Measurements from ENCODE around the gene RANGRF.

The RANGRF gene

DNA sequence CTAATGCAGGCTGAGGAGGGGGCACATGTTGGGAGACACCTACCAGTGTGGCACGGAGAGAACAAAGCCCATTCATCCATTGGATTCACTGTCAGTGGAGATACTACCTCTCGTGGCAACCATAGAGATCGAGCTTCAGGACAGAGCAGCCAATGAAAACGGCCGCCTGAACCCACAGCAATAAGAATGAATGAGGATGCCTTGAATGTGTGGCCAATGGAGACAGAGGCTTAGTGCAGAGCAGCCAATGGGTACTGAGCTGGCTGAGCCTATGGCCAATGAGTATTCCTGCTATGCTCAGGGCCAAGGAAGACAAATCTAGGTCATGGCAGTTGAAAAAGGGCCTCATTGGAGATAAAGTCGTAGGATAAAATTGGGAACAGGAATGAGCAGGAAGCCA is 32.5 kb downstream of the RANGRF start:
- no peak overlapping the region for H3K4me3 ChIP-seq (ENCODE audit: low read length)
- peaks cover 22% of the 10 kb centered on the region for H3K27me3 ChIP-seq (ENCODE audit: control insufficient read depth, insufficient read depth, low read length)
- H3K4me1 ChIP-seq (ENCODE audit: control insufficient read depth, low read depth, low read length): no peaks in the 10 kb centered on the region
- H3K9me3 ChIP-seq (ENCODE audit: control insufficient read depth, low read depth, low read length): no peaks in the 10 kb centered on the region
- H3K36me3 ChIP-seq (ENCODE audit: control insufficient read depth, low read depth, low read length): no peaks in the 10 kb centered on the region
- no peak overlapping the region for H3K27ac ChIP-seq (ENCODE audit: low read length)
- no peak overlapping the region for H3K9ac ChIP-seq (ENCODE audit: low read length)

- Histone ChIP-seq H3K4me1 (ENCODE audit: control insufficient read depth, low read depth, low read length) (peaks cover under 1% of the 10 kb centered on the region), H3K36me3 (ENCODE audit: control insufficient read depth, low read depth, low read length) (no peaks in the 10 kb centered on the region), H3K4me3 (ENCODE audit: low read length) (no peak overlapping the region), H3K9ac (ENCODE audit: low read length) (no peak overlapping the region), H3K27me3 (ENCODE audit: control insufficient read depth, insufficient read depth, low read length) (peaks cover 22% of the 10 kb centered on the region), H3K9me3 (ENCODE audit: control insufficient read depth, low read depth, low read length) (no peaks in the 10 kb centered on the region), H3K27ac (ENCODE audit: low read length) (no peak overlapping the region)
These were observed 33.6 kb downstream of the RANGRF start for GRCh38 chr17:8322061-8322460.

DNA sequence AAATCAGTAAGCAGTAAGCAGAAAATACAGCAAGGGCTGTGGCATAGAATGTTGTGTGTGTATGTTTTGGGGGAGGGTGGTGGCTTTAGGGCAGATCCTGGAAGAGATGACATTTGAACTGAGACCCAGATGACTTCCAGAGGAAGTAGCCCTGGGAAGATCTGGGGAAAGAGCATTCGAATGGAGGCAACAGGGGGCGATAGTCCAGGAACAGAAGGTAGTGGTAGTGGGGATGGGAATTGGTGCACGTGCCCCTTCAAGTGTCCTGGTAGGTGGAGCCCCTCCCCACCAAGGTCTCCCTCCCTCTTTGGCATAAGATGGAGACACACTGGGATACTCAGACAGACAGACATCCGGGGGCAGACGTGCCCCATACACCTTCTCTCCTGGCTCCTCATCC is 35.7 kb downstream of the RANGRF start:
- H3K36me3 ChIP-seq (ENCODE audit: control insufficient read depth, low read depth, low read length): no peaks in the 10 kb centered on the region
- H3K9me3 ChIP-seq (ENCODE audit: control insufficient read depth, low read depth, low read length): no peaks in the 10 kb centered on the region
- H3K27ac ChIP-seq (ENCODE audit: low read length): no peak overlapping the region
- H3K9ac ChIP-seq (ENCODE audit: low read length): no peak overlapping the region
- peaks cover 4% of the 10 kb centered on the region for H3K4me1 ChIP-seq (ENCODE audit: control insufficient read depth, low read depth, low read length)
- H3K4me3 ChIP-seq (ENCODE audit: low read length): no peak overlapping the region
- peaks cover 30% of the 10 kb centered on the region for H3K27me3 ChIP-seq (ENCODE audit: control insufficient read depth, insufficient read depth, low read length)

DNA sequence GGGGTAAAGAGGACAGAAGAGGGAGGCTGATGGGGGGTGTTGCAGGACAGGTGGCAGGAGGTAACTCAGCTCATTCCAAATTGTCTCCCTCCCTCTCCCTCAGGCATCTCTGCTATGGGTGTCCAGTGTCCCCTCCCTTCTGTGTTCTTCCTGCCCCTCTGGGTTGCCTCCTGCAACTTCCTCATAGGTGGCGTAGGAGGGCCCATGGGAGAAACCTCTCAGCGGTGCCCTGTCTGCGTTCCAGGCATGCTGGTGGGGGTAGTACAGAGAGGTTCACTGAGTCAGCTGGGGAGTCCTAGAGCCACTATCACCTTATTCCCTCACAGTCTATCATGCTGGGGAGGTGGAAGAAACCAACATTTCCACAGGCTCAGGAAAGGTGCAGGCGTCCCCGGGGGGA is 36.5 kb downstream of the RANGRF start:
- Histone ChIP-seq H3K27me3 (ENCODE audit: control insufficient read depth, insufficient read depth, low read length) (peaks cover 30% of the 10 kb centered on the region), H3K27ac (ENCODE audit: low read length) (no peak overlapping the region), H3K36me3 (ENCODE audit: control insufficient read depth, low read depth, low read length) (no peaks in the 10 kb centered on the region)

GRCh38 chr17:8326511-8327302 is 38.2 kb downstream of the RANGRF start:
- H3K36me3 ChIP-seq (ENCODE audit: control insufficient read depth, low read depth, low read length): no peaks in the 10 kb centered on the region
- H3K27me3 ChIP-seq (ENCODE audit: control insufficient read depth, insufficient read depth, low read length): peaks cover 30% of the 10 kb centered on the region
- peak overlapping the region; percentile 76 for H3K4me3 ChIP-seq (ENCODE audit: low read length)
- H3K9ac ChIP-seq (ENCODE audit: low read length): peak overlapping the region; percentile 22
- peaks cover 4% of the 10 kb centered on the region for H3K4me1 ChIP-seq (ENCODE audit: control insufficient read depth, low read depth, low read length)
- H3K9me3 ChIP-seq (ENCODE audit: control insufficient read depth, low read depth, low read length): no peaks in the 10 kb centered on the region
- no peak overlapping the region for H3K27ac ChIP-seq (ENCODE audit: low read length)

More for the DNA sequence above, 36.5 kb downstream of the RANGRF start:
- Histone ChIP-seq H3K4me1 (ENCODE audit: control insufficient read depth, low read depth, low read length) (peaks cover 4% of the 10 kb centered on the region), H3K4me3 (ENCODE audit: low read length) (no peak overlapping the region), H3K9ac (ENCODE audit: low read length) (no peak overlapping the region), H3K9me3 (ENCODE audit: control insufficient read depth, low read depth, low read length) (no peaks in the 10 kb centered on the region)

GRCh38 chr17:8327303-8327649 is 38.8 kb downstream of the RANGRF start:
- Histone ChIP-seq H3K9ac (ENCODE audit: low read length) (peak overlapping the region; percentile 22), H3K4me3 (ENCODE audit: low read length) (peak overlapping the region; percentile 76), H3K36me3 (ENCODE audit: control insufficient read depth, low read depth, low read length) (no peaks in the 10 kb centered on the region), H3K9me3 (ENCODE audit: control insufficient read depth, low read depth, low read length) (no peaks in the 10 kb centered on the region), H3K27ac (ENCODE audit: low read length) (no peak overlapping the region), H3K4me1 (ENCODE audit: control insufficient read depth, low read depth, low read length) (peaks cover 4% of the 10 kb centered on the region), H3K27me3 (ENCODE audit: control insufficient read depth, insufficient read depth, low read length) (peaks cover 30% of the 10 kb centered on the region)

GRCh38 chr17:8332128-8332527 is 43.7 kb downstream of the RANGRF start:
- no peaks in the 10 kb centered on the region for H3K9me3 ChIP-seq (ENCODE audit: control insufficient read depth, low read depth, low read length)
- H3K9ac ChIP-seq (ENCODE audit: low read length): no peak overlapping the region
- H3K4me1 ChIP-seq (ENCODE audit: control insufficient read depth, low read depth, low read length): peaks cover 3% of the 10 kb centered on the region

DNA sequence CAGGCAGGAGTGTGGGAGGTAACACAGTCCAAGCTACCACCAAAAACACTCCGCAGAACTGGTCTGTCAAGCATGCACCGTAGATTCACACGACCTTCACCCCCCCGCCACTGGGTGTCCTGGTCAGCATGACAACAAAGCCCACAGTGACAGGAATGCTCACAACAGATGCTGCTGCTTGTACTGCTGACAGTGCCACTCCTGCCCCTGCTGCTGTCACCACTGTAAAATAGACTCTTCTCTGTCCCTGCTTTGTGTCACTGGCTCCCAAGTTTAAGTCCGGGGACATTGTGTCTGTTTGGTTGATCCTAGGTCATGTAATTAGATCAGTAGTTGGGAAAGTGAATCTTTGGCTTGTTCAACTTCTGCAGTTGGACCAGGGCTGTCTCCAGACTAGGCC is 44.2 kb downstream of the RANGRF start:
- Histone ChIP-seq H3K36me3 (ENCODE audit: control insufficient read depth, low read depth, low read length) (no peaks in the 10 kb centered on the region), H3K4me3 (ENCODE audit: low read length) (no peak overlapping the region), H3K9ac (ENCODE audit: low read length) (no peak overlapping the region), H3K9me3 (ENCODE audit: control insufficient read depth, low read depth, low read length) (no peaks in the 10 kb centered on the region), H3K27ac (ENCODE audit: low read length) (no peak overlapping the region), H3K4me1 (ENCODE audit: control insufficient read depth, low read depth, low read length) (peaks cover under 1% of the 10 kb centered on the region), H3K27me3 (ENCODE audit: control insufficient read depth, insufficient read depth, low read length) (peaks cover 5% of the 10 kb centered on the region)

More at GRCh38 chr17:8332128-8332527, 43.7 kb downstream of the RANGRF start:
- H3K4me3 ChIP-seq (ENCODE audit: low read length): no peak overlapping the region
- no peak overlapping the region for H3K27ac ChIP-seq (ENCODE audit: low read length)
- H3K36me3 ChIP-seq (ENCODE audit: control insufficient read depth, low read depth, low read length): no peaks in the 10 kb centered on the region
- H3K27me3 ChIP-seq (ENCODE audit: control insufficient read depth, insufficient read depth, low read length): peaks cover 11% of the 10 kb centered on the region

- no peaks in the 10 kb centered on the region for H3K27me3 ChIP-seq (ENCODE audit: control insufficient read depth, insufficient read depth, low read length)
- no peaks in the 10 kb centered on the region for H3K9me3 ChIP-seq (ENCODE audit: control insufficient read depth, low read depth, low read length)
- no peaks in the 10 kb centered on the region for H3K36me3 ChIP-seq (ENCODE audit: control insufficient read depth, low read depth, low read length)
- no peak overlapping the region for H3K9ac ChIP-seq (ENCODE audit: low read length)
- no peak overlapping the region for H3K4me3 ChIP-seq (ENCODE audit: low read length)
- H3K27ac ChIP-seq (ENCODE audit: low read length): no peak overlapping the region
- H3K4me1 ChIP-seq (ENCODE audit: control insufficient read depth, low read depth, low read length): peaks cover 6% of the 10 kb centered on the region
These were observed 44.8 kb downstream of the RANGRF start for GRCh38 chr17:8333281-8333680.

- no peaks in the 10 kb centered on the region for H3K9me3 ChIP-seq (ENCODE audit: control insufficient read depth, low read depth, low read length)
- H3K27ac ChIP-seq (ENCODE audit: low read length): no peak overlapping the region
- H3K36me3 ChIP-seq (ENCODE audit: control insufficient read depth, low read depth, low read length): no peaks in the 10 kb centered on the region
- no peak overlapping the region for H3K9ac ChIP-seq (ENCODE audit: low read length)
- no peaks in the 10 kb centered on the region for H3K27me3 ChIP-seq (ENCODE audit: control insufficient read depth, insufficient read depth, low read length)
- H3K4me3 ChIP-seq (ENCODE audit: low read length): no peak overlapping the region
- peaks cover 17% of the 10 kb centered on the region for H3K4me1 ChIP-seq (ENCODE audit: control insufficient read depth, low read depth, low read length)
These were observed 49.6 kb downstream of the RANGRF start for GRCh38 chr17:8337802-8338752.

GRCh38 chr17:8338753-8339140 is 50.3 kb downstream of the RANGRF start:
- Histone ChIP-seq H3K9me3 (ENCODE audit: control insufficient read depth, low read depth, low read length) (no peaks in the 10 kb centered on the region), H3K27me3 (ENCODE audit: control insufficient read depth, insufficient read depth, low read length) (no peaks in the 10 kb centered on the region), H3K4me1 (ENCODE audit: control insufficient read depth, low read depth, low read length) (peaks cover 17% of the 10 kb centered on the region), H3K27ac (ENCODE audit: low read length) (no peak overlapping the region), H3K9ac (ENCODE audit: low read length) (no peak overlapping the region), H3K36me3 (ENCODE audit: control insufficient read depth, low read depth, low read length) (no peaks in the 10 kb centered on the region), H3K4me3 (ENCODE audit: low read length) (no peak overlapping the region)
